DMS114 treated with DMSO at 0.1 percent for 48 hours (cell line): ENCODE results near the gene PRR5.

Experiments used
- DNase-seq: peaks from one replicate; lab custom pipeline; 2025; ENCODE audit not compliant: unreplicated experiment; lab: John Stamatoyannopoulos, UW

PRR5 gene

GRCh38 chr22:44752285-44753188 lies 50.5 kb downstream of the PRR5 start, which contains the start of gene ARHGAP8:
Gene ARHGAP8 (plus strand): TSS chr22:44752575. CDS start chr22:44786528, 33,953 bp downstream.
- DNase-seq: no peak

GRCh38 chr22:44753189-44754042 lies 51.4 kb downstream of the PRR5 start:
- no peak for DNase-seq

GRCh38 chr22:44754998-44755397 lies 53.0 kb downstream of the PRR5 start:
- DNase-seq: no peak

GRCh38 chr22:44755417-44755816 lies 53.4 kb downstream of the PRR5 start:
- no peak for DNase-seq

- DNase-seq: no peak
Measured at GRCh38 chr22:44755956-44756361, 54.0 kb downstream of the PRR5 start.

- no peak for DNase-seq
Measured at GRCh38 chr22:44758344-44758973, 56.5 kb downstream of the PRR5 start.

GRCh38 chr22:44759001-44759400 lies 57.0 kb downstream of the PRR5 start:
- no peak for DNase-seq

- DNase-seq: no peak
Measured at GRCh38 chr22:44759430-44760310, 57.7 kb downstream of the PRR5 start.

GRCh38 chr22:44760476-44760875 lies 58.5 kb downstream of the PRR5 start:
- no peak for DNase-seq

- no peak for DNase-seq
Measured at GRCh38 chr22:44761025-44761424, 59.0 kb downstream of the PRR5 start.

GRCh38 chr22:44764373-44764772 lies 62.4 kb downstream of the PRR5 start:
- no peak for DNase-seq

- no peak for DNase-seq
Measured at GRCh38 chr22:44764974-44765373, 63.0 kb downstream of the PRR5 start.

- DNase-seq: no peak
Measured at GRCh38 chr22:44765571-44766285, 63.7 kb downstream of the PRR5 start.

GRCh38 chr22:44773082-44773481 lies 71.1 kb downstream of the PRR5 start:
- DNase-seq: no peak

- DNase-seq: no peak
Measured at GRCh38 chr22:44775862-44776261, 73.9 kb downstream of the PRR5 start.

- no peak for DNase-seq
Measured at GRCh38 chr22:44776605-44777363, 74.8 kb downstream of the PRR5 start.

- DNase-seq: no peak
Measured at GRCh38 chr22:44777364-44777755, 75.4 kb downstream of the PRR5 start.

GRCh38 chr22:44780876-44781449 lies 79.0 kb downstream of the PRR5 start:
- no peak for DNase-seq
